ENCODE data around the gene CUL3. TPM values are rescaled to one million over a fixed set of nuclear protein-coding genes. Genes with fewer than 3 reads are reported as not detected.

CUL3 gene
- total RNA-seq, 1 donor from 2014 or later: 95.5 TPM

- H3K27ac Mint-ChIP-seq (ENCODE audit: unreplicated experiment): no peak overlapping the region
- Histone ChIP-seq H3K27ac (ENCODE audit: low read depth, low read length) (no peak overlapping the region), H3K27me3 (ENCODE audit: insufficient read depth, low read length) (no peaks in the 10 kb centered on the region), H3K9me3 (ENCODE audit: insufficient read depth, low read depth, low read length) (no peaks in the 10 kb centered on the region), H3K9ac (ENCODE audit: low read length) (no peak overlapping the region), H4K20me1 (ENCODE audit: insufficient read depth, low read length) (no peaks in the 10 kb centered on the region), H3K4me1 (ENCODE audit: insufficient read depth, low read length) (no peaks in the 10 kb centered on the region), H3K79me2 (ENCODE audit: insufficient read depth, low read length) (no peaks in the 10 kb centered on the region), H3K36me3 (ENCODE audit: insufficient read depth, low read length) (no peaks in the 10 kb centered on the region), H3K4me3 (ENCODE audit: insufficient read depth, low read depth, low read length) (no peak overlapping the region), H3K4me2 (ENCODE audit: low read length) (no peak overlapping the region), H2AFZ (ENCODE audit: low read depth, low read length) (no peak overlapping the region)
- DNase-seq (ENCODE audit: low read depth): no peak
- H3K4me3 Mint-ChIP-seq (ENCODE audit: unreplicated experiment): no peak overlapping the region
- FAIRE-seq: no peak
- no peaks in the 10 kb centered on the region for H3K27me3 Mint-ChIP-seq (ENCODE audit: low read depth, unreplicated experiment)
- no peaks in the 10 kb centered on the region for H3K36me3 Mint-ChIP-seq (ENCODE audit: low read depth, unreplicated experiment)
- H3K9me3 Mint-ChIP-seq (ENCODE audit: unreplicated experiment): peaks cover 5% of the 10 kb centered on the region
- no peaks in the 10 kb centered on the region for H3K4me1 Mint-ChIP-seq (ENCODE audit: low read depth, unreplicated experiment)
- TF ChIP-seq EZH2 (IDR thresholded peaks at IDR 0.05; ENCODE audit: insufficient read depth, low read length) (no peak), CTCF (IDR thresholded peaks at IDR 0.05; ENCODE audit: insufficient read depth, low read depth, low read length) (no peak)
Observed at GRCh38 chr2:224457408-224458096, 127.6 kb downstream of the CUL3 start.

GRCh38 chr2:224453892-224454291 is 131.3 kb downstream of the CUL3 start:
- no peaks in the 10 kb centered on the region for H3K36me3 ChIP-seq (ENCODE audit: insufficient read depth, low read length)
- Mint-ChIP-seq H3K4me1 (ENCODE audit: low read depth, unreplicated experiment) (no peaks in the 10 kb centered on the region), H3K27ac (ENCODE audit: unreplicated experiment) (no peak overlapping the region), H3K27me3 (ENCODE audit: low read depth, unreplicated experiment) (no peaks in the 10 kb centered on the region), H3K9me3 (ENCODE audit: unreplicated experiment) (peaks cover 5% of the 10 kb centered on the region), H3K36me3 (ENCODE audit: low read depth, unreplicated experiment) (no peaks in the 10 kb centered on the region), H3K4me3 (ENCODE audit: unreplicated experiment) (no peak overlapping the region)
- H2AFZ ChIP-seq (ENCODE audit: low read depth, low read length): no peak overlapping the region
- no peak overlapping the region for H3K4me3 ChIP-seq (ENCODE audit: insufficient read depth, low read depth, low read length)
- no peaks in the 10 kb centered on the region for H3K79me2 ChIP-seq (ENCODE audit: insufficient read depth, low read length)
- FAIRE-seq (no peak), DNase-seq (ENCODE audit: low read depth) (no peak)
- H3K9me3 ChIP-seq (ENCODE audit: insufficient read depth, low read depth, low read length): no peaks in the 10 kb centered on the region
- no peaks in the 10 kb centered on the region for H3K4me1 ChIP-seq (ENCODE audit: insufficient read depth, low read length)
- TF ChIP-seq CTCF (IDR thresholded peaks at IDR 0.05; ENCODE audit: insufficient read depth, low read depth, low read length) (no peak), EZH2 (IDR thresholded peaks at IDR 0.05; ENCODE audit: insufficient read depth, low read length) (no peak)
- H3K9ac ChIP-seq (ENCODE audit: low read length): no peak overlapping the region
- H3K27ac ChIP-seq (ENCODE audit: low read depth, low read length): no peak overlapping the region
- no peaks in the 10 kb centered on the region for H3K27me3 ChIP-seq (ENCODE audit: insufficient read depth, low read length)
- H3K4me2 ChIP-seq (ENCODE audit: low read length): no peak overlapping the region
- H4K20me1 ChIP-seq (ENCODE audit: insufficient read depth, low read length): no peaks in the 10 kb centered on the region

Data from astrocyte (in vitro differentiated cells and primary cell).